Gastroesophageal sphincter (tissue), 4 donors: ENCODE data around the gene NPFF. TPM values are rescaled to one million over a fixed set of nuclear protein-coding genes. Genes with fewer than 3 reads are reported as not detected.

Experiments
- ATAC-seq: fragments of 150-250 bp; one replicate; pipeline ENCODE4 v1.9.1; 2016; ENCODE audit warnings: mild to moderate bottlenecking, moderate library complexity
- H3K27ac ChIP-seq, 4 donors: fragments of 200-600 bp; sonication (generic) in 3 of 4; 1 replicate in 3 of 4; 2 replicates in 1 of 4; pipeline ENCODE4 v1.5.1; 2016 to 2019
- H3K27me3 ChIP-seq: fragments of 200-600 bp; sonication (generic); one replicate; pipeline ENCODE4 v1.5.1; 2019
- H3K36me3 ChIP-seq, 2 donors: fragments of 200-600 bp; sonication (generic); one replicate each; pipeline ENCODE4 v1.5.1; 2019; ENCODE audit warnings: control low read depth in 1 of 2
- H3K4me1 ChIP-seq, 3 donors: fragments of 200-600 bp; sonication (generic); 1 replicate in 2 of 3; 2 replicates in 1 of 3; pipeline ENCODE4 v1.5.1; 2016 to 2019; ENCODE audit warnings: control low read depth in 2 of 3
- H3K4me3 ChIP-seq, 2 donors: fragments of 200-600 bp; sonication (generic); one replicate each; pipeline ENCODE4 v1.5.1; 2019; ENCODE audit warnings: mild to moderate bottlenecking in 1 of 2, moderate library complexity in 1 of 2
- H3K9me3 ChIP-seq, 3 donors: fragments of 200-600 bp; sonication (generic); one replicate each; pipeline ENCODE4 v1.5.1; 2017 to 2019; ENCODE audit warnings: control low read depth in 2 of 3
- CTCF ChIP-seq, 4 experiments: fragments of 200-600 bp in 2 of 4; fragments of 450-650 bp in 2 of 4; sonication (generic) in 1 of 4; IDR thresholded peaks; one replicate each; pipeline ENCODE4 v1.5.1; 2017 to 2019; ENCODE audit warnings: antibody characterized with exemption in 4 of 4, mild to moderate bottlenecking in 2 of 4, moderate library complexity in 2 of 4
- EP300 ChIP-seq: sonication (generic); formaldehyde crosslinking; IDR thresholded peaks from one replicate; pipeline ENCODE4 v1.6.1; 2017; ENCODE audit warnings: antibody characterized with exemption, mild to moderate bottlenecking
- POLR2A ChIP-seq, 2 donors: fragments of 450-650 bp; IDR thresholded peaks; one replicate each; pipeline ENCODE4 v1.6.1; 2017; ENCODE audit warnings: antibody characterized with exemption in 2 of 2, mild to moderate bottlenecking in 2 of 2, moderate library complexity in 1 of 2
- POLR2AphosphoS5 ChIP-seq: sonication (generic); formaldehyde crosslinking; IDR thresholded peaks from one replicate; pipeline ENCODE4 v1.6.1; 2017; ENCODE audit warnings: antibody characterized with exemption
- WGBS, 2 donors: methylation state at CpG; one replicate each; pipeline ENCODE4 v1.1.5; 2018; ENCODE audit warnings: low coverage in 1 of 2; 5-methylcytosine and 5-hydroxymethylcytosine counted together
- total RNA-seq, 4 donors: library from RNA; depleted of rRNA; stranded (reverse); fragments of >200 nt; gene quantifications; one replicate each; pipeline ENCODE4 v1.1.0, GENCODE V29; 2016

The NPFF gene
- total RNA-seq, 4 donors from 2014 or later = not detected

- 35 to 48% methylated on average over 5 of the region's 5 CpGs for WGBS, 2 donors
- H3K4me3 ChIP-seq = no peak overlapping the region
- H3K27ac ChIP-seq = peak overlapping the region in 1 of 4 donors; percentile 4
- no peaks in the 10 kb centered on the region for H3K27me3 ChIP-seq
- no peak for TF ChIP-seq CTCF (IDR thresholded peaks at IDR 0.05)
- no peak for TF ChIP-seq POLR2A (IDR thresholded peaks at IDR 0.05)
- peaks cover 3 to 80% (median 3%) of the 10 kb centered on the region in 3 donors for H3K4me1 ChIP-seq
- H3K9me3 ChIP-seq = no peaks in the 10 kb centered on the region
- ATAC-seq = no peak
- peaks cover 20 to 100% of the 10 kb centered on the region in 2 donors for H3K36me3 ChIP-seq
These were observed 40.2 kb downstream of the NPFF start for GRCh38 chr12:53467082-53467481.

DNA sequence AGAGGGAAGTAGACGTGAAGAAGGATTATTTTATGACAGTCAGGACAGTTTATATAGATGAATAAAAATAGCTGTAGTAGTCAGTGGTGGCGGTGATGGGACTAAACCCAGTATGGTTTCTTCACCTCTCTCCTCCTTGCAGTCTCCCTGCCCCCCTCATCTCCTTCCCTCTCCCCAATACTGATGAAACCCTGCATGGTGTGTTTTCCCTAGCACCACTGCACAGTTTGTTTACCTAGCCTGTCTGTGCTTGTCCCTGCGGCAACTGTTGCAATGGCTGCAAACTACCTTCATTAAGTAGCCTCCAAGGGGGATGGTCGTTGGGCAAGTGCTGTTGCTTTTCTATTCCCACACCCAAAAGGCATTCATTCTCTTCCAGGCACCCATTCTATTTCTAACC is 40.6 kb downstream of the NPFF start:
- ATAC-seq = no peak
- peak overlapping the region in 1 of 4 donors; percentile 4 for H3K27ac ChIP-seq
- peaks cover 3 to 80% (median 3%) of the 10 kb centered on the region in 3 donors for H3K4me1 ChIP-seq
- TF ChIP-seq CTCF (IDR thresholded peaks at IDR 0.05) = no peak
- no peak for TF ChIP-seq POLR2A (IDR thresholded peaks at IDR 0.05)
- no peak for TF ChIP-seq EP300
- TF ChIP-seq POLR2AphosphoS5 = no peak
- H3K36me3 ChIP-seq = peaks cover 24 to 100% of the 10 kb centered on the region in 2 donors
- WGBS, 2 donors = 42 to 54% methylated on average over 2 to 4 of the region's 4 CpGs
- no peaks in the 10 kb centered on the region for H3K27me3 ChIP-seq
- H3K9me3 ChIP-seq = no peaks in the 10 kb centered on the region
- H3K4me3 ChIP-seq = no peak overlapping the region

DNA sequence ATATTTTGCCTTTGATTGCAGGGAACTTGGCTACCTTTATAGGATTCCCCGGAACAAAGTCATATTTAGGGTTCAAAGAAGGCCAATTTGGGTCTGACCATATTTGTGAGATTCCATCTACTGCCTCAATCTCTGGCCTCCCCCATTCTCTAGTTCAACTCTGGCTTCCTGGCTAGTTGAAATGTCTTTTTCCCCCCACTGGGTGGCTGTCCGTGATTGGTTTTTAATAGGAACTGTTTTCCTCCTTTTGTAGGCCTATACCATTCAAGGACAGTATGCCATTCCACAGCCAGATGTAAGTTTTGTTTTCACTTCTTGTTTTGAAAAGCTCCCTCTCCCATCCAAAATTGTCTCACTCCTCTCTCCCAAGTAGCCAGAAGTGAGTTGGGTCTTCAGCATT is 41.6 kb downstream of the NPFF start:
- Histone ChIP-seq H3K27ac (peak overlapping the region in 2 of 4 donors; percentile 7 to 15), H3K27me3 (no peaks in the 10 kb centered on the region), H3K9me3 (no peaks in the 10 kb centered on the region), H3K4me3 (no peak overlapping the region), H3K36me3 (peaks cover 27 to 100% of the 10 kb centered on the region in 2 donors), H3K4me1 (peaks cover 3 to 80% (median 7%) of the 10 kb centered on the region in 3 donors)
- 37 to 39% methylated on average over 2 of the region's 2 CpGs for WGBS, 2 donors
- TF ChIP-seq POLR2A (IDR thresholded peaks at IDR 0.05) (no peak), CTCF (IDR thresholded peaks at IDR 0.05) (no peak), POLR2AphosphoS5 (no peak), EP300 (no peak)
- ATAC-seq = no peak

- peak overlapping the region in 1 of 4 donors; percentile 21 for H3K27ac ChIP-seq
- H3K36me3 ChIP-seq = peaks cover 31 to 100% of the 10 kb centered on the region in 2 donors
These were observed 42.4 kb downstream of the NPFF start for GRCh38 chr12:53464685-53465418.

More at GRCh38 chr12:53464685-53465418, 42.4 kb downstream of the NPFF start:
- WGBS, 2 donors = 53 to 65% methylated on average over 3 to 6 of the region's 11 CpGs
- H3K4me3 ChIP-seq = no peak overlapping the region
- H3K9me3 ChIP-seq = no peaks in the 10 kb centered on the region
- H3K4me1 ChIP-seq = peaks cover 3 to 80% (median 10%) of the 10 kb centered on the region in 3 donors
- H3K27me3 ChIP-seq = no peaks in the 10 kb centered on the region
- ATAC-seq = no peak
- TF ChIP-seq CTCF (IDR thresholded peaks at IDR 0.05) (no peak), EP300 (no peak), POLR2AphosphoS5 (no peak)
